GM12878 (cell line): Measurements from ENCODE around the gene MGAT4B. TPM values are rescaled to one million over a fixed set of nuclear protein-coding genes. Genes with fewer than 3 reads are reported as not detected.

Experiments
- ATAC-seq: fragments of 200-7000 bp; cut with Tn5 transposase; 3 replicates; pipeline ENCODE4 v1.9.1; 2020; ENCODE audit warnings: mild to moderate bottlenecking, moderate library complexity
- BruUV-seq: library from RNA; stranded (reverse); fragments of 400-500 nt; replicated peaks from 2 replicates; lab custom pipeline; 2021; lab: Mats Ljungman, UMichigan
- CTCF ChIA-PET: fragments of 300-600 bp; sonication (Branson Sonifier 250); formaldehyde crosslinking; extraction: SDS; loops from one replicate; lab custom pipeline; 2021; ENCODE audit warnings: inconsistent platforms; lab: Yijun Ruan, JAX
- POLR2A ChIA-PET: fragments of 350-600 bp; formaldehyde crosslinking; extraction: SDS; loops from one replicate; lab custom pipeline; 2021; ENCODE audit warnings: inconsistent platforms; lab: Charles Lee
- RAD21 ChIA-PET: fragments of 300-600 bp; sonication (Branson Sonifier 250); formaldehyde crosslinking; loops from one replicate; lab custom pipeline; 2023; ENCODE audit warnings: antibody characterized with exemption; ENCODE audit not compliant: unreplicated experiment; lab: Charles Lee
- SMC1A ChIA-PET: fragments of 300-600 bp; sonication (Branson Sonifier 250); formaldehyde crosslinking; loops from one replicate; lab custom pipeline; 2023; ENCODE audit not compliant: unreplicated experiment, uncharacterized antibody; lab: Charles Lee
- DNase-seq: peaks from one replicate; pipeline ENCODE4 v3.0.0-alpha.2; 2011; ENCODE audit warnings: low read depth, low spot score
- FAIRE-seq: peaks from 3 replicates; lab custom pipeline; 2011; peaks lifted over from hg19 to GRCh38; lab: Jason Lieb, UNC
- H2AFZ ChIP-seq: 2 replicates; pipeline ENCODE4 v1.6.0; 2011; ENCODE audit warnings: low read depth, low read length, control low read depth; ENCODE audit not compliant: control insufficient read depth
- H3K27ac ChIP-seq: 2 replicates; pipeline ENCODE4 v1.5.1; 2011; ENCODE audit warnings: control low read depth; ENCODE audit not compliant: control insufficient read depth, insufficient read depth
- H3K27me3 ChIP-seq, 2 experiments: replicated peaks in 1 of 2; 2 replicates each; pipeline versions ENCODE4 v1.6.0 to v1.6.1; 2011; ENCODE audit warnings: low read length in 1 of 2; ENCODE audit not compliant: control insufficient read depth in 2 of 2, insufficient read depth in 2 of 2
- H3K36me3 ChIP-seq, 2 experiments: 2 replicates each; pipeline ENCODE4 v1.5.1; 2011; ENCODE audit warnings: low read length in 1 of 2; ENCODE audit not compliant: control insufficient read depth in 2 of 2, insufficient read depth in 2 of 2
- H3K4me1 ChIP-seq: 2 replicates; pipeline ENCODE4 v1.6.1; 2011; ENCODE audit warnings: mild to moderate bottlenecking, low read length, moderate library complexity, mixed read lengths; ENCODE audit not compliant: control insufficient read depth, insufficient read depth
- H3K4me2 ChIP-seq: 2 replicates; pipeline ENCODE4 v1.6.0; 2011; ENCODE audit warnings: control low read depth; ENCODE audit not compliant: control insufficient read depth, insufficient read depth
- H3K4me3 ChIP-seq: fragments of 200-600 bp; sonication (generic); 2 replicates; pipeline ENCODE4 v1.5.1; 2016
- H3K79me2 ChIP-seq: 2 replicates; pipeline ENCODE4 v1.6.0; 2011; ENCODE audit warnings: low read length; ENCODE audit not compliant: control insufficient read depth, insufficient read depth
- H3K9ac ChIP-seq: 2 replicates; pipeline ENCODE4 v1.8.0; 2011; ENCODE audit warnings: low read length, control low read depth, mixed read lengths; ENCODE audit not compliant: control insufficient read depth, insufficient read depth
- H3K9me3 ChIP-seq: replicated peaks from 3 replicates; pipeline ENCODE4 v1.5.1; 2011; ENCODE audit warnings: mild to moderate bottlenecking, low read length; ENCODE audit not compliant: control insufficient read depth, insufficient read depth
- H4K20me1 ChIP-seq: 2 replicates; pipeline ENCODE4 v1.6.0; 2011; ENCODE audit not compliant: control insufficient read depth, insufficient read depth
- BACH1 ChIP-seq: fragments of 450-650 bp; IDR thresholded peaks from 2 replicates; pipeline ENCODE4 v1.6.1; 2017; ENCODE audit warnings: mild to moderate bottlenecking, borderline replicate concordance
- CHD4 ChIP-seq: fragments of 200-600 bp; sonication (generic); IDR thresholded peaks from 2 replicates; pipeline ENCODE4 v1.6.1; 2016; ENCODE audit warnings: mild to moderate bottlenecking
- HDAC2 ChIP-seq: fragments of 200-600 bp; sonication (generic); IDR thresholded peaks from 2 replicates; pipeline ENCODE4 v1.6.1; 2017
- HDGF ChIP-seq: fragments of 450-650 bp; IDR thresholded peaks from 2 replicates; pipeline ENCODE4 v1.6.1; 2016; ENCODE audit warnings: antibody characterized with exemption
- IKZF1 ChIP-seq: fragments of 450-650 bp; conservative IDR thresholded peaks from 2 replicates; pipeline ENCODE4 v1.6.1; 2017; ENCODE audit warnings: antibody characterized with exemption, mild to moderate bottlenecking
- IKZF2 ChIP-seq, 2 experiments: fragments of 450-650 bp; IDR thresholded peaks; 2 replicates each; pipeline ENCODE4 v1.6.1; 2017; ENCODE audit warnings: mild to moderate bottlenecking in 2 of 2, moderate library complexity in 2 of 2
- MTA2 ChIP-seq: fragments of 450-650 bp; IDR thresholded peaks from 2 replicates; pipeline ENCODE4 v1.6.1; 2016; ENCODE audit warnings: low read depth, mild to moderate bottlenecking, moderate library complexity
- MXI1 ChIP-seq: fragments of 150-350 bp; IDR thresholded peaks from 2 replicates; pipeline ENCODE4 v1.6.1; 2011; ENCODE audit warnings: low read depth, mild to moderate bottlenecking, inconsistent platforms, low read length, improper control_type of control experiment
- POLR2A ChIP-seq: IDR thresholded peaks from 2 replicates; pipeline ENCODE4 v1.6.1; 2011; ENCODE audit warnings: low read depth, mild to moderate bottlenecking, low read length
- POLR2AphosphoS5 ChIP-seq: IDR thresholded peaks from 2 replicates; pipeline ENCODE4 v1.6.1; 2011; ENCODE audit warnings: mild to moderate bottlenecking, low read length, inconsistent platforms
- POU2F2 ChIP-seq: IDR thresholded peaks from 3 replicates; pipeline ENCODE4 v1.6.1; 2011; ENCODE audit warnings: low read depth, mild to moderate bottlenecking, low read length, borderline replicate concordance
- PRDM15 ChIP-seq: fragments of 450-650 bp; formaldehyde crosslinking; IDR thresholded peaks from 2 replicates; pipeline ENCODE4 v1.4.0; 2020; ENCODE audit warnings: mild to moderate bottlenecking, moderate library complexity
- SMAD5 ChIP-seq: IDR thresholded peaks from 2 replicates; pipeline ENCODE4 v1.6.1; 2016; ENCODE audit warnings: antibody characterized with exemption, low read depth
- SP1 ChIP-seq: IDR thresholded peaks from one replicate; pipeline ENCODE4 v1.6.1; 2011; ENCODE audit warnings: low read depth, low read length
- SPI1 ChIP-seq: IDR thresholded peaks from 2 replicates; pipeline ENCODE4 v1.6.1; 2011; ENCODE audit warnings: low read depth, mild to moderate bottlenecking, low read length, moderate library complexity, borderline replicate concordance; ENCODE audit not compliant: insufficient read depth
- ZNF207 ChIP-seq: fragments of 450-650 bp; IDR thresholded peaks from 2 replicates; pipeline ENCODE4 v1.6.1; 2014; ENCODE audit warnings: antibody characterized with exemption, mild to moderate bottlenecking, borderline replicate concordance
- WGBS: methylation state at CpG from one replicate; pipeline ENCODE4 v1.1.6; 2016; ENCODE audit warnings: low lambda C conversion rate; ENCODE audit not compliant: insufficient replicate concordance, insufficient coverage; ENCODE audit errors: missing lambda C conversion rate; 5-methylcytosine and 5-hydroxymethylcytosine counted together
- in situ Hi-C: fragments of 300-500 bp; cut with MboI; formaldehyde crosslinking; loops from 9 replicates; pipeline ENCODE4 v1.14.3; 2018; ENCODE audit warnings: mixed read lengths
- intact Hi-C: fragments of 100-400 bp; cut with micrococcal nuclease; formaldehyde crosslinking; loops from one replicate; pipeline ENCODE4 v1.14.2; 2022; ENCODE audit not compliant: unreplicated experiment
- polyA plus RNA-seq, 11 experiments: library from polyadenylated mRNA; depleted of rRNA in 4 of 11; unstranded in 6 of 11; stranded (reverse) in 5 of 11; fragments of >200 nt; fragmentation: Nextera tagmentation in 4 of 11; fragmentation: Illumina TruSeq in 1 of 11; extraction: Ambion mirVana in 4 of 11; extraction: Trizol in 1 of 11; gene quantifications; 1 replicate in 1 of 11; 2 replicates in 10 of 11; pipeline versions ENCODE4 v1.2.1 to v1.2.3, GENCODE V29; 2011 to 2016; ENCODE audit warnings: inconsistent platforms in 2 of 11, missing spikeins in 2 of 11, low read depth in 1 of 11
- total RNA-seq, 4 experiments: library from RNA; depleted of rRNA in 3 of 4; stranded (reverse); fragments of >200 nt in 3 of 4; fragmentation: Illumina TruSeq in 1 of 4; extraction: Trizol in 1 of 4; gene quantifications; 2 replicates each; pipeline versions ENCODE4 v1.2.1 to v1.2.3, GENCODE V29; 2013 to 2021
- TF ChIP-seq, protein P1 (sequence below): fragments of 450-650 bp; IDR thresholded peaks from 2 replicates; pipeline ENCODE4 v1.6.1; 2017; ENCODE audit warnings: mild to moderate bottlenecking, moderate library complexity

MGAT4B gene
- total and polyA plus RNA-seq, 10 of the 15 experiments (the other 5 are each of a cell fraction or from before 2014, with no cell fraction given) = 0.60 to 82.5 (median 34.4) TPM; not detected in 1

GRCh38 chr5:179852993-179853547 is 46.4 kb upstream of the MGAT4B start:
- Histone ChIP-seq H3K27me3 (no peaks in the 10 kb centered on the region), H2AFZ (peak overlapping the region; percentile 78), H3K4me2 (peak overlapping the region; percentile 86), H3K4me1 (peaks cover 23% of the 10 kb centered on the region), H3K9me3 (no peaks in the 10 kb centered on the region), H3K9ac (peak overlapping the region; percentile 63), H4K20me1 (no peaks in the 10 kb centered on the region), H3K79me2 (peaks cover 5% of the 10 kb centered on the region), H3K27ac (peak overlapping the region; percentile 77), H3K4me3 (peak overlapping the region; percentile 24; the same call in 1 of the 2 replicates), H3K36me3 (peaks cover 1 to 12% of the 10 kb centered on the region in 2 experiments)
- intact Hi-C loops (no loop called here), in situ Hi-C loops (no loop called here)
- ChIA-PET SMC1A (interaction anchor here (0.7 to 1.5 kb wide), 4 partner anchors 9 to 96 kb away, joined by 3 to 4 read pairs (median 4); no protein-coding TSS in a partner anchor), CTCF (interaction anchor here (0.9 to 2.0 kb wide), 2 partner anchors 51 to 56 kb away, joined by 4 to 6 read pairs; no protein-coding TSS in a partner anchor), RAD21 (no interaction called here), POLR2A (interaction anchor here (1.1 to 1.7 kb wide), 2 partner anchors 33 to 49 kb away, joined by 3 to 7 read pairs; no protein-coding TSS in a partner anchor)
- DNase-seq (peak; percentile 73), FAIRE-seq (no peak), ATAC-seq (peak; percentile 94)
- no TSS peak for BruUV-seq
- WGBS = 42% methylated on average over 8 of the region's 8 CpGs
- no peak for TF ChIP-seq CHD4
- peak; percentile 58 to 64; a peak in 3 of 4 replicates for TF ChIP-seq IKZF2 (IDR thresholded peaks at IDR 0.05)
- no peak for TF ChIP-seq POLR2AphosphoS5
- no peak for TF ChIP-seq SMAD5
- TF ChIP-seq PRDM15 = no peak
- no peak for TF ChIP-seq ZNF207
- TF ChIP-seq IKZF1 = peak; percentile 61
- peak; percentile 85 for TF ChIP-seq SPI1
- peak; percentile 81 for TF ChIP-seq MXI1
- no peak; the same call in 1 of the 2 replicates for TF ChIP-seq HDGF
- peak; percentile 18 for TF ChIP-seq SP1
- no peak for TF ChIP-seq HDAC2
- TF ChIP-seq MTA2 = 0 out of 2 replicates have a peak, but pooled peaks have one; percentile 10
- TF ChIP-seq POLR2A = no peak
- TF ChIP-seq, protein P1, sequence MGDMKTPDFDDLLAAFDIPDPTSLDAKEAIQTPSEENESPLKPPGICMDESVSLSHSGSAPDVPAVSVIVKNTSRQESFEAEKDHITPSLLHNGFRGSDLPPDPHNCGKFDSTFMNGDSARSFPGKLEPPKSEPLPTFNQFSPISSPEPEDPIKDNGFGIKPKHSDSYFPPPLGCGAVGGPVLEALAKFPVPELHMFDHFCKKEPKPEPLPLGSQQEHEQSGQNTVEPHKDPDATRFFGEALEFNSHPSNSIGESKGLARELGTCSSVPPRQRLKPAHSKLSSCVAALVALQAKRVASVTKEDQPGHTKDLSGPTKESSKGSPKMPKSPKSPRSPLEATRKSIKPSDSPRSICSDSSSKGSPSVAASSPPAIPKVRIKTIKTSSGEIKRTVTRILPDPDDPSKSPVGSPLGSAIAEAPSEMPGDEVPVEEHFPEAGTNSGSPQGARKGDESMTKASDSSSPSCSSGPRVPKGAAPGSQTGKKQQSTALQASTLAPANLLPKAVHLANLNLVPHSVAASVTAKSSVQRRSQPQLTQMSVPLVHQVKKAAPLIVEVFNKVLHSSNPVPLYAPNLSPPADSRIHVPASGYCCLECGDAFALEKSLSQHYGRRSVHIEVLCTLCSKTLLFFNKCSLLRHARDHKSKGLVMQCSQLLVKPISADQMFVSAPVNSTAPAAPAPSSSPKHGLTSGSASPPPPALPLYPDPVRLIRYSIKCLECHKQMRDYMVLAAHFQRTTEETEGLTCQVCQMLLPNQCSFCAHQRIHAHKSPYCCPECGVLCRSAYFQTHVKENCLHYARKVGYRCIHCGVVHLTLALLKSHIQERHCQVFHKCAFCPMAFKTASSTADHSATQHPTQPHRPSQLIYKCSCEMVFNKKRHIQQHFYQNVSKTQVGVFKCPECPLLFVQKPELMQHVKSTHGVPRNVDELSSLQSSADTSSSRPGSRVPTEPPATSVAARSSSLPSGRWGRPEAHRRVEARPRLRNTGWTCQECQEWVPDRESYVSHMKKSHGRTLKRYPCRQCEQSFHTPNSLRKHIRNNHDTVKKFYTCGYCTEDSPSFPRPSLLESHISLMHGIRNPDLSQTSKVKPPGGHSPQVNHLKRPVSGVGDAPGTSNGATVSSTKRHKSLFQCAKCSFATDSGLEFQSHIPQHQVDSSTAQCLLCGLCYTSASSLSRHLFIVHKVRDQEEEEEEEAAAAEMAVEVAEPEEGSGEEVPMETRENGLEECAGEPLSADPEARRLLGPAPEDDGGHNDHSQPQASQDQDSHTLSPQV = no peak
- no peak for TF ChIP-seq BACH1
- TF ChIP-seq POU2F2 = peak; percentile 96; the same call in 2 of the 3 replicates
